K562 (cell line): ENCODE results near the gene PHLDB3. TPM values are rescaled to one million over a fixed set of nuclear protein-coding genes. Genes with fewer than 3 reads are reported as not detected.

ENCODE experiments used
- ARNT ChIP-seq, 2 experiments: fragments of 450-650 bp; IDR thresholded peaks; 2 replicates each; pipeline ENCODE4 v1.6.1; 2016; ENCODE audit warnings: mild to moderate bottlenecking in 1 of 2
- CTBP1 ChIP-seq: fragments of 450-650 bp; IDR thresholded peaks from 2 replicates; pipeline ENCODE4 v1.6.1; 2016; ENCODE audit warnings: borderline replicate concordance
- ELF2 ChIP-seq: fragments of 250-450 bp; sonication (Bioruptor Pico); IDR thresholded peaks from 2 replicates; pipeline ENCODE4 v1.5.0; 2021; ENCODE audit warnings: mild to moderate bottlenecking
- HDAC2 ChIP-seq: fragments of 450-650 bp; IDR thresholded peaks from 2 replicates; pipeline ENCODE4 v1.6.1; 2016; ENCODE audit warnings: mild to moderate bottlenecking
- IRF2 ChIP-seq: sonication (generic); formaldehyde crosslinking; IDR thresholded peaks from 2 replicates; pipeline ENCODE4 v1.8.1; 2022; ENCODE audit warnings: mild to moderate bottlenecking, missing genetic modification reagents
- KAT7 ChIP-seq: sonication (generic); formaldehyde crosslinking; IDR thresholded peaks from 2 replicates; pipeline ENCODE4 v1.8.0; 2022; ENCODE audit warnings: missing genetic modification reagents, mild to moderate bottlenecking, borderline replicate concordance
- MNT ChIP-seq, 2 experiments: fragments of 450-650 bp; conservative IDR thresholded peaks; 2 replicates each; pipeline ENCODE4 v1.6.1; 2017; ENCODE audit warnings: mild to moderate bottlenecking in 2 of 2, moderate library complexity in 2 of 2
- PATZ1 ChIP-seq: fragments of 250-450 bp; sonication (Bioruptor Pico); IDR thresholded peaks from 2 replicates; pipeline ENCODE4 v1.5.0; 2020; ENCODE audit warnings: mild to moderate bottlenecking, borderline replicate concordance
- PHF21A ChIP-seq: fragments of 450-650 bp; IDR thresholded peaks from 2 replicates; pipeline ENCODE4 v1.6.1; 2017; ENCODE audit warnings: low read depth, borderline replicate concordance
- PRDM10 ChIP-seq: fragments of 450-650 bp; IDR thresholded peaks from 2 replicates; pipeline ENCODE4 v1.6.1; 2018; ENCODE audit not compliant: partially characterized antibody
- SMAD2 ChIP-seq: fragments of 150-350 bp; IDR thresholded peaks from 2 replicates; pipeline ENCODE4 v1.6.1; 2014; ENCODE audit warnings: low read depth, mild to moderate bottlenecking, low read length
- SRSF1 ChIP-seq: fragments of 200-400 bp; formaldehyde crosslinking; IDR thresholded peaks from 2 replicates; pipeline ENCODE4 v1.6.1; 2017; ENCODE audit warnings: mild to moderate bottlenecking, low read depth, low read length, moderate library complexity
- TSC22D4 ChIP-seq: fragments of 450-650 bp; IDR thresholded peaks from 2 replicates; pipeline ENCODE4 v1.6.1; 2016; ENCODE audit warnings: missing genetic modification characterization, missing biosample characterization, control low read depth
- ZMIZ1 ChIP-seq, 2 experiments: fragments of 150-350 bp in 1 of 2; IDR thresholded peaks; 2 replicates each; pipeline ENCODE4 v1.6.1; 2012 to 2016; ENCODE audit warnings: low read depth in 2 of 2, low read length in 2 of 2, mild to moderate bottlenecking in 1 of 2, moderate library complexity in 1 of 2
- ZNF699 ChIP-seq: fragments of 250-450 bp; sonication (Bioruptor Pico); IDR thresholded peaks from 2 replicates; pipeline ENCODE4 v1.8.0; 2021; ENCODE audit warnings: mild to moderate bottlenecking, moderate library complexity; ENCODE audit not compliant: insufficient replicate concordance
- polyA plus RNA-seq, 8 experiments: library from polyadenylated mRNA; depleted of rRNA in 4 of 8; stranded (reverse) in 5 of 8; unstranded in 3 of 8; fragments of >200 nt; fragmentation: Nextera tagmentation in 2 of 8; fragmentation: Illumina TruSeq in 1 of 8; extraction: Ambion mirVana in 2 of 8; extraction: Trizol in 1 of 8; gene quantifications; 2 replicates each; pipeline versions ENCODE4 v1.2.1 to v1.2.3, GENCODE V29; 2011 to 2014; ENCODE audit warnings: inconsistent platforms in 1 of 8, missing spikeins in 1 of 8
- total RNA-seq, 7 experiments: library from RNA; depleted of rRNA in 6 of 7; stranded (reverse); fragments of >200 nt in 6 of 7; fragmentation: Illumina TruSeq in 2 of 7; extraction: Trizol in 2 of 7; gene quantifications; 2 replicates each; pipeline versions ENCODE4 v1.2.1 to v1.2.3, GENCODE V29; 2011 to 2021; ENCODE audit warnings: low replicate concordance in 1 of 7

The PHLDB3 gene
- total and polyA plus RNA-seq, 9 of the 15 experiments (the other 6 are each of a cell fraction or from before 2014, with no cell fraction given): 0.04 to 23.5 (median 3.9) TPM

- TF ChIP-seq PATZ1 (CRISPR knock-in tag): no peak
- TF ChIP-seq SMAD2: no peak
- TF ChIP-seq ARNT (IDR thresholded peaks at IDR 0.05): no peak
- TF ChIP-seq ZNF699 (CRISPR knock-in tag): no peak
- no peak for TF ChIP-seq IRF2 (CRISPR knock-in tag)
- peak; percentile 86 for TF ChIP-seq PHF21A
- no peak for TF ChIP-seq PRDM10
- no peak for TF ChIP-seq TSC22D4 (tag)
- peak in 1 of 2 experiments; percentile 67; a peak in 2 of 4 replicates for TF ChIP-seq MNT (conservative IDR thresholded peaks at IDR 0.05)
- TF ChIP-seq HDAC2: peak; percentile 67
- TF ChIP-seq KAT7 (CRISPR knock-in tag): no peak
- peak; percentile 94 for TF ChIP-seq CTBP1
- TF ChIP-seq ZMIZ1 (IDR thresholded peaks at IDR 0.05; ENCODE audit: low read depth in 2 of 2, low read length in 2 of 2): peak in 1 of 2 experiments; percentile 24; a peak in 1 of 4 replicates
- TF ChIP-seq ELF2: no peak
- no peak for TF ChIP-seq SRSF1
Measured at GRCh38 chr19:43532962-43533545, 28.5 kb upstream of the PHLDB3 start, which contains the start of gene ZNF575 (continued).
